OCI-LY7 (cell line): ENCODE results near the gene CLDN8. TPM values are rescaled to one million over a fixed set of nuclear protein-coding genes. Genes with fewer than 3 reads are reported as not detected.

Experiments used
- BruUV-seq: library from RNA; stranded (reverse); fragments of 400-500 nt; replicated peaks from 2 replicates; lab custom pipeline; 2021; lab: Mats Ljungman, UMichigan
- CTCF ChIA-PET: fragments of 300-600 bp; sonication (Branson Sonifier 250); formaldehyde crosslinking; loops from one replicate; lab custom pipeline; 2022; ENCODE audit warnings: antibody characterized with exemption; ENCODE audit not compliant: unreplicated experiment; lab: Charles Lee
- POLR2A ChIA-PET: fragments of 300-600 bp; sonication (Branson Sonifier 250); formaldehyde crosslinking; loops from one replicate; lab custom pipeline; 2022; ENCODE audit warnings: antibody characterized with exemption; lab: Charles Lee
- DNase-seq: peaks from one replicate; pipeline ENCODE4 v3.0.0-alpha.2; 2015; ENCODE audit warnings: low spot score
- H2AFZ ChIP-seq: fragments of 200-600 bp; sonication (generic), shearing (Covaris generic); 2 replicates; pipeline ENCODE4 v1.6.1; 2014; ENCODE audit warnings: mild to moderate bottlenecking, antibody characterized with exemption, low read length, moderate library complexity
- H3K27ac ChIP-seq: fragments of 200-600 bp; sonication (generic); 2 replicates; pipeline ENCODE4 v1.5.1; 2014; ENCODE audit warnings: mixed run types, low read depth, mild to moderate bottlenecking, moderate library complexity, low read length, inconsistent platforms; ENCODE audit not compliant: poor library complexity, severe bottlenecking
- H3K36me3 ChIP-seq: fragments of 200-600 bp; sonication (generic); 2 replicates; pipeline ENCODE4 v1.6.1; 2014; ENCODE audit warnings: mild to moderate bottlenecking, antibody characterized with exemption, low read length, moderate library complexity, mixed read lengths; ENCODE audit not compliant: insufficient read depth
- H3K4me1 ChIP-seq: fragments of 200-600 bp; sonication (generic); 2 replicates; pipeline ENCODE4 v1.5.1; 2014; ENCODE audit warnings: mild to moderate bottlenecking, low read length; ENCODE audit not compliant: insufficient read depth, poor library complexity, severe bottlenecking
- H3K4me2 ChIP-seq: fragments of 200-600 bp; sonication (generic); 2 replicates; pipeline ENCODE4 v1.6.1; 2014; ENCODE audit warnings: mild to moderate bottlenecking, low read length
- H3K4me3 ChIP-seq: fragments of 200-600 bp; sonication (generic); 2 replicates; pipeline ENCODE4 v1.5.1; 2014; ENCODE audit warnings: mild to moderate bottlenecking, low read depth, low read length; ENCODE audit not compliant: poor library complexity, severe bottlenecking
- H3K79me2 ChIP-seq: fragments of 200-600 bp; sonication (generic); 2 replicates; pipeline ENCODE4 v1.6.1; 2016; ENCODE audit warnings: low read depth, mild to moderate bottlenecking, low read length, moderate library complexity, mixed read lengths; ENCODE audit not compliant: insufficient read depth
- H3K9me2 ChIP-seq: fragments of 200-600 bp; sonication (generic); 2 replicates; pipeline ENCODE4 v1.6.1; 2016; ENCODE audit warnings: mild to moderate bottlenecking, low read length, mixed read lengths; ENCODE audit not compliant: insufficient read depth
- H3K9me3 ChIP-seq: fragments of 200-600 bp; sonication (generic); 2 replicates; pipeline ENCODE4 v1.6.1; 2014; ENCODE audit warnings: mild to moderate bottlenecking, mixed run types, low read length, mixed read lengths
- H4K20me1 ChIP-seq: fragments of 200-600 bp; sonication (generic); 2 replicates; pipeline ENCODE4 v1.6.1; 2014; ENCODE audit warnings: mild to moderate bottlenecking, antibody characterized with exemption, low read length, moderate library complexity, mixed read lengths; ENCODE audit not compliant: insufficient read depth
- CTCF ChIP-seq: fragments of 200-600 bp; sonication (generic); conservative IDR thresholded peaks from 2 replicates; pipeline ENCODE4 v1.5.1; 2014; ENCODE audit warnings: mild to moderate bottlenecking, antibody characterized with exemption, low read length, moderate library complexity, mixed read lengths
- EZH2phosphoT487 ChIP-seq: fragments of 200-600 bp; sonication (generic); IDR thresholded peaks from 2 replicates; pipeline ENCODE4 v1.6.1; 2018; ENCODE audit warnings: low read depth, borderline replicate concordance, mild to moderate bottlenecking, mixed run types, antibody characterized with exemption, low read length, moderate library complexity, mixed read lengths
- intact Hi-C: fragments of 100-400 bp; cut with micrococcal nuclease; formaldehyde crosslinking; loops from one replicate; pipeline ENCODE4 v1.10.0; 2022; ENCODE audit not compliant: unreplicated experiment
- total RNA-seq, 2 experiments: library from RNA; depleted of rRNA in 1 of 2; stranded (reverse); fragments of >200 nt in 1 of 2; shearing (Covaris generic) in 1 of 2; gene quantifications; 2 replicates each; pipeline ENCODE4 v1.2.3, GENCODE V29; 2014 to 2022

The CLDN8 gene
- total RNA-seq, 2 experiments from 2014 or later = not detected

- H3K27ac ChIP-seq = no peak overlapping the region
- no peak for TF ChIP-seq EZH2phosphoT487
- ChIA-PET CTCF (no interaction called here), POLR2A (interaction anchor here (0.5 to 0.6 kb wide), 2 partner anchors 11 to 139 kb away, joined by 3 read pairs; no protein-coding TSS in a partner anchor)
- H3K36me3 ChIP-seq = no peaks in the 10 kb centered on the region
- no peaks in the 10 kb centered on the region for H4K20me1 ChIP-seq
- intact Hi-C loops = loop anchor here (10.0 kb wide), 1 partner anchor 146 kb away; no protein-coding TSS in a partner anchor
- no peaks in the 10 kb centered on the region for H3K4me1 ChIP-seq
- no peaks in the 10 kb centered on the region for H3K9me3 ChIP-seq
- BruUV-seq = no TSS peak
- no peak overlapping the region for H3K4me3 ChIP-seq
- no peak overlapping the region for H3K4me2 ChIP-seq
- no peak overlapping the region for H2AFZ ChIP-seq
- H3K9me2 ChIP-seq = no peaks in the 10 kb centered on the region
- H3K79me2 ChIP-seq = no peaks in the 10 kb centered on the region
- DNase-seq = no peak
Observed at GRCh38 chr21:30190554-30190953, 25.3 kb downstream of the CLDN8 start.

- intact Hi-C loops = loop anchor here (10.0 kb wide), 1 partner anchor 145 kb away; no protein-coding TSS in a partner anchor
- TF ChIP-seq CTCF (no peak), EZH2phosphoT487 (no peak)
Observed at GRCh38 chr21:30189773-30190172, 26.1 kb downstream of the CLDN8 start.

GRCh38 chr21:30186242-30186641 is 29.7 kb downstream of the CLDN8 start:
- POLR2A ChIA-PET = no interaction called here
- H2AFZ ChIP-seq = no peak overlapping the region
- no TSS peak for BruUV-seq
- TF ChIP-seq EZH2phosphoT487 (no peak), CTCF (no peak)
- no peaks in the 10 kb centered on the region for H4K20me1 ChIP-seq
- DNase-seq = no peak
- H3K79me2 ChIP-seq = no peaks in the 10 kb centered on the region
- no peak overlapping the region for H3K4me2 ChIP-seq
- intact Hi-C loops = no loop called here
- no peaks in the 10 kb centered on the region for H3K36me3 ChIP-seq
- H3K9me2 ChIP-seq = no peaks in the 10 kb centered on the region
- no peak overlapping the region for H3K27ac ChIP-seq
- CTCF ChIA-PET = no interaction called here
- no peaks in the 10 kb centered on the region for H3K4me1 ChIP-seq
- no peaks in the 10 kb centered on the region for H3K9me3 ChIP-seq
- H3K4me3 ChIP-seq = no peak overlapping the region

More at GRCh38 chr21:30189773-30190172, 26.1 kb downstream of the CLDN8 start:
- no peaks in the 10 kb centered on the region for H3K79me2 ChIP-seq
- H2AFZ ChIP-seq = no peak overlapping the region
- no peak overlapping the region for H3K4me3 ChIP-seq
- BruUV-seq = no TSS peak
- POLR2A ChIA-PET = no interaction called here
- DNase-seq = no peak
- no peaks in the 10 kb centered on the region for H4K20me1 ChIP-seq
- H3K9me3 ChIP-seq = no peaks in the 10 kb centered on the region
- H3K4me1 ChIP-seq = no peaks in the 10 kb centered on the region
- CTCF ChIA-PET = no interaction called here
- H3K27ac ChIP-seq = no peak overlapping the region
- no peaks in the 10 kb centered on the region for H3K9me2 ChIP-seq
- H3K4me2 ChIP-seq = no peak overlapping the region
- H3K36me3 ChIP-seq = no peaks in the 10 kb centered on the region
